GM23338 (cell line): ENCODE measurements around the gene VIL1.
A peak's percentile ranks its signal among the peaks of the same experiment; 100 is the strongest.

Experiments
- CTCF ChIP-seq, 2 experiments: fragments of 200-600 bp in 1 of 2; sonication (generic) in 1 of 2; conservative IDR thresholded peaks; 2 replicates each; pipeline versions ENCODE4 v1.5.1 to v1.6.1; 2016 to 2017; ENCODE audit warnings: antibody characterized with exemption in 2 of 2, low read depth in 2 of 2, mild to moderate bottlenecking in 2 of 2, moderate library complexity in 1 of 2
- EZH2 ChIP-seq: fragments of 200-600 bp; sonication (generic); IDR thresholded peaks from one replicate; pipeline ENCODE4 v1.8.0; 2017; ENCODE audit warnings: antibody characterized with exemption, mild to moderate bottlenecking, low read depth; ENCODE audit not compliant: unreplicated experiment

GRCh38 chr2:218398437-218399390 is 20.2 kb upstream of the VIL1 start:
- no peak for TF ChIP-seq CTCF (conservative IDR thresholded peaks at IDR 0.05; ENCODE audit: low read depth in 2 of 2)
- TF ChIP-seq EZH2: peak; percentile 76
